H9 (cell line): Measurements from ENCODE around the gene RUNX2. TPM values are rescaled to one million over a fixed set of nuclear protein-coding genes. Genes with fewer than 3 reads are reported as not detected.

Source experiments
- DNase-seq: peaks from one replicate; pipeline ENCODE4 v3.0.0-alpha.2; 2017
- H2AFZ ChIP-seq: one replicate; pipeline ENCODE4 v1.6.1; 2013; ENCODE audit warnings: mild to moderate bottlenecking, low read length, control low read depth, moderate library complexity
- H2AK5ac ChIP-seq: 2 replicates; pipeline ENCODE4 v1.6.1; 2013; ENCODE audit warnings: low read length, control low read depth, mixed read lengths; ENCODE audit not compliant: insufficient read length
- H2BK120ac ChIP-seq: one replicate; pipeline ENCODE4 v1.6.1; 2013; ENCODE audit warnings: low read depth, mild to moderate bottlenecking, low read length, control low read depth, inconsistent platforms; ENCODE audit not compliant: poor library complexity, severe bottlenecking
- H2BK12ac ChIP-seq: 2 replicates; pipeline ENCODE4 v1.6.1; 2013; ENCODE audit warnings: low read length, control low read depth, mixed read lengths, low read depth; ENCODE audit not compliant: insufficient read length
- H2BK15ac ChIP-seq: 2 replicates; pipeline ENCODE4 v1.6.1; 2013; ENCODE audit warnings: low read depth, low read length, control low read depth
- H2BK20ac ChIP-seq: one replicate; pipeline ENCODE4 v1.6.1; 2013; ENCODE audit warnings: low read depth, mild to moderate bottlenecking, low read length, control low read depth, inconsistent platforms; ENCODE audit not compliant: poor library complexity, severe bottlenecking
- H2BK5ac ChIP-seq: 2 replicates; pipeline ENCODE4 v1.6.1; 2013; ENCODE audit warnings: low read length, control low read depth, mixed read lengths; ENCODE audit not compliant: insufficient read length
- H3K14ac ChIP-seq: 2 replicates; pipeline ENCODE4 v1.6.1; 2013; ENCODE audit warnings: low read length, control low read depth; ENCODE audit not compliant: insufficient read depth
- H3K18ac ChIP-seq: 2 replicates; pipeline ENCODE4 v1.6.1; 2013; ENCODE audit warnings: low read depth, mild to moderate bottlenecking, mixed read lengths, low read length, control low read depth; ENCODE audit not compliant: insufficient read length
- H3K23ac ChIP-seq: 2 replicates; pipeline ENCODE4 v1.6.1; 2013; ENCODE audit warnings: low read length, control low read depth, mixed read lengths, low read depth; ENCODE audit not compliant: insufficient read length
- H3K23me2 ChIP-seq: 2 replicates; pipeline ENCODE4 v1.6.1; 2013; ENCODE audit warnings: low read depth, mild to moderate bottlenecking, mixed read lengths, low read length, control low read depth; ENCODE audit not compliant: insufficient read length, poor library complexity, severe bottlenecking
- H3K27ac ChIP-seq: 2 replicates; pipeline ENCODE4 v1.5.1; 2013; ENCODE audit warnings: low read length, control low read depth, mixed read lengths, low read depth; ENCODE audit not compliant: insufficient read length
- H3K27me3 ChIP-seq: 2 replicates; pipeline ENCODE4 v1.6.1; 2013; ENCODE audit warnings: low read length, control low read depth, inconsistent platforms; ENCODE audit not compliant: insufficient read depth
- H3K4ac ChIP-seq: 2 replicates; pipeline ENCODE4 v1.6.1; 2013; ENCODE audit warnings: low read depth, mild to moderate bottlenecking, control low read depth, inconsistent platforms, low read length, moderate library complexity
- H3K4me1 ChIP-seq: 2 replicates; pipeline ENCODE4 v1.6.1; 2013; ENCODE audit warnings: low read length, control low read depth, inconsistent platforms; ENCODE audit not compliant: insufficient read depth
- H3K4me2 ChIP-seq: 2 replicates; pipeline ENCODE4 v1.6.1; 2013; ENCODE audit warnings: low read length, control low read depth, mixed read lengths; ENCODE audit not compliant: insufficient read length, insufficient read depth
- H3K56ac ChIP-seq: 2 replicates; pipeline ENCODE4 v1.6.1; 2013; ENCODE audit warnings: low read depth, mild to moderate bottlenecking, mixed read lengths, low read length, control low read depth; ENCODE audit not compliant: insufficient read length
- H3K79me1 ChIP-seq: 2 replicates; pipeline ENCODE4 v1.6.1; 2013; ENCODE audit warnings: low read depth, mild to moderate bottlenecking, moderate library complexity, low read length, control low read depth, inconsistent platforms; ENCODE audit not compliant: insufficient read depth, poor library complexity, severe bottlenecking
- H3K79me2 ChIP-seq: 2 replicates; pipeline ENCODE4 v1.6.1; 2013; ENCODE audit warnings: low read length, control low read depth, inconsistent platforms; ENCODE audit not compliant: insufficient read depth
- H3K9ac ChIP-seq: 2 replicates; pipeline ENCODE4 v1.6.1; 2013; ENCODE audit warnings: low read length, control low read depth, mixed read lengths; ENCODE audit not compliant: insufficient read length; ENCODE audit errors: extremely low read depth
- H3K9me3 ChIP-seq: one replicate; pipeline ENCODE4 v1.6.1; 2013; ENCODE audit warnings: low read depth, low read length, inconsistent platforms; ENCODE audit not compliant: control insufficient read depth
- H3T11ph ChIP-seq: one replicate; pipeline ENCODE4 v1.6.1; 2013; ENCODE audit warnings: mild to moderate bottlenecking, low read length, control low read depth, inconsistent platforms
- H4K20me1 ChIP-seq: one replicate; pipeline ENCODE4 v1.6.1; 2013; ENCODE audit not compliant: control insufficient read depth, insufficient read length, insufficient read depth
- H4K5ac ChIP-seq: 2 replicates; pipeline ENCODE4 v1.6.1; 2013; ENCODE audit warnings: low read depth, mild to moderate bottlenecking, mixed read lengths, low read length, control low read depth; ENCODE audit not compliant: insufficient read length
- H4K8ac ChIP-seq: replicated peaks from 2 replicates; pipeline ENCODE4 v1.6.1; 2013; ENCODE audit warnings: low read length, control low read depth, mixed read lengths, low read depth; ENCODE audit not compliant: insufficient read length
- H4K91ac ChIP-seq: 2 replicates; pipeline ENCODE4 v1.6.1; 2013; ENCODE audit warnings: low read depth, mild to moderate bottlenecking, moderate library complexity, mixed read lengths, low read length, control low read depth; ENCODE audit not compliant: insufficient read length
- H3K27ac Mint-ChIP-seq, 3 experiments: 2 replicates in 2 of 3; 3 replicates in 1 of 3; pipeline ENCODE4 v1.8.0; 2020 to 2021; ENCODE audit warnings: mixed read lengths in 3 of 3, mild to moderate bottlenecking in 1 of 3, moderate library complexity in 1 of 3
- H3K27me3 Mint-ChIP-seq: 2 replicates; pipeline ENCODE4 v1.8.0; 2021; ENCODE audit warnings: low read depth, mild to moderate bottlenecking, moderate library complexity, mixed read lengths
- H3K36me3 Mint-ChIP-seq, 3 experiments: 2 replicates in 2 of 3; 3 replicates in 1 of 3; pipeline ENCODE4 v1.8.0; 2020 to 2021; ENCODE audit warnings: low read depth in 3 of 3, mixed read lengths in 3 of 3; ENCODE audit not compliant: insufficient read depth in 1 of 3
- H3K4me1 Mint-ChIP-seq, 2 experiments: 2 replicates each; pipeline ENCODE4 v1.8.0; 2020; ENCODE audit warnings: mixed read lengths in 2 of 2
- H3K4me3 Mint-ChIP-seq, 2 experiments: 2 replicates in 1 of 2; 3 replicates in 1 of 2; pipeline ENCODE4 v1.8.0; 2020 to 2021; ENCODE audit warnings: mild to moderate bottlenecking in 2 of 2, mixed read lengths in 2 of 2, moderate library complexity in 1 of 2
- H3K9me3 Mint-ChIP-seq, 2 experiments: 2 replicates in 1 of 2; 3 replicates in 1 of 2; pipeline ENCODE4 v1.8.0; 2020; ENCODE audit warnings: mild to moderate bottlenecking in 2 of 2, mixed read lengths in 2 of 2, moderate library complexity in 1 of 2
- WGBS: extraction: QIAGEN DNeasy Blood & Tissue Kit; methylation state at CpG from one replicate; pipeline ENCODE4 v1.1.7; 2013; ENCODE audit warnings: missing lambda C conversion rate, low lambda C conversion rate, mixed read lengths; ENCODE audit not compliant: insufficient read length; ENCODE audit errors: extremely low coverage; 5-methylcytosine and 5-hydroxymethylcytosine counted together
- total RNA-seq: library from RNA; stranded (reverse); gene quantifications from 2 replicates; pipeline ENCODE4 v1.2.1, GENCODE V29; 2021
- TF ChIP-seq, protein P1 (sequence below): fragments of 200-600 bp; sonication (generic); conservative IDR thresholded peaks from 3 replicates; pipeline ENCODE4 v1.8.0; 2021; ENCODE audit warnings: antibody characterized with exemption, mild to moderate bottlenecking

The RUNX2 gene
- total RNA-seq, 1 experiment from 2014 or later = 0.15 TPM

DNA sequence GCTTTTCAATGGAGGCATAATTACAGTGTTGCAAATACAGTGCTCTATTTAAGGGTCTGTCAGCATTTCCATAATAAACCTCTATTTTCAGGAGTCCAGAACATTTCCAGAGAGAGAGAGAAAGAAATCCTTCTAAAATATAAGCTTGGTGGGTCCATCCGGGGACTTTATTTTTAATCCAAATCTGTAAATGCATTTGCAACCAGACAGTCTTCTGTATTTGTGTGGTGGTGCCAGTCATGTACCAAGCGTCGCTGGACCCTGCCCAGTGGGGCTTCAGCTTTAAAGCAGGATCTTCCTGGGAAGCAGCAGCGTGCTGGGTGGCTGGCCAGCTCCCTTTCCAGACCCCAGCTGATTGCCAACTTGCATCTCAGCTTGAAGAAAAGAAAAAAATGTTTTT, 306.1 kb downstream of the RUNX2 start:
- H3K27me3 ChIP-seq = no peaks in the 10 kb centered on the region
- no peak overlapping the region for H2BK120ac ChIP-seq
- H3K36me3 Mint-ChIP-seq = no peaks in the 10 kb centered on the region
- no peak overlapping the region for H3K27ac ChIP-seq
- H3K79me1 ChIP-seq = no peaks in the 10 kb centered on the region
- H3K27me3 Mint-ChIP-seq = peaks cover 2% of the 10 kb centered on the region; the same call in 1 of the 2 replicates
- no peaks in the 10 kb centered on the region for H4K20me1 ChIP-seq
- H3K18ac ChIP-seq = no peak overlapping the region
- H3T11ph ChIP-seq = no peak overlapping the region
- no peak overlapping the region for H3K4me3 Mint-ChIP-seq
- H3K23me2 ChIP-seq = no peaks in the 10 kb centered on the region
- DNase-seq = no peak
- H3K4me1 ChIP-seq = no peaks in the 10 kb centered on the region
- no peak overlapping the region for H2BK5ac ChIP-seq
- H3K9me3 ChIP-seq = no peaks in the 10 kb centered on the region
- H3K56ac ChIP-seq = no peak overlapping the region
- no peak overlapping the region for H3K14ac ChIP-seq
- no peak overlapping the region for H3K23ac ChIP-seq
- H2BK12ac ChIP-seq = no peak overlapping the region
- no peak overlapping the region for H3K27ac Mint-ChIP-seq
- H4K91ac ChIP-seq = no peak overlapping the region
- WGBS = no CpG with 5 or more reads among the region's 4 CpGs
- no peak overlapping the region for H2BK15ac ChIP-seq
- H3K4ac ChIP-seq = no peak overlapping the region
- H2AFZ ChIP-seq = no peak overlapping the region
- no peak overlapping the region for H3K9ac ChIP-seq
- H2BK20ac ChIP-seq = no peak overlapping the region
- no peaks in the 10 kb centered on the region for H3K79me2 ChIP-seq
- no peaks in the 10 kb centered on the region for H3K9me3 Mint-ChIP-seq
- no peak overlapping the region for H2AK5ac ChIP-seq
- no peak overlapping the region for H4K8ac ChIP-seq
- no peak overlapping the region for H3K4me2 ChIP-seq
- no peak overlapping the region for H4K5ac ChIP-seq
- peaks cover 0 to 10% of the 10 kb centered on the region in 2 experiments; a peak in 2 of 4 replicates for H3K4me1 Mint-ChIP-seq
- TF ChIP-seq, protein P1, sequence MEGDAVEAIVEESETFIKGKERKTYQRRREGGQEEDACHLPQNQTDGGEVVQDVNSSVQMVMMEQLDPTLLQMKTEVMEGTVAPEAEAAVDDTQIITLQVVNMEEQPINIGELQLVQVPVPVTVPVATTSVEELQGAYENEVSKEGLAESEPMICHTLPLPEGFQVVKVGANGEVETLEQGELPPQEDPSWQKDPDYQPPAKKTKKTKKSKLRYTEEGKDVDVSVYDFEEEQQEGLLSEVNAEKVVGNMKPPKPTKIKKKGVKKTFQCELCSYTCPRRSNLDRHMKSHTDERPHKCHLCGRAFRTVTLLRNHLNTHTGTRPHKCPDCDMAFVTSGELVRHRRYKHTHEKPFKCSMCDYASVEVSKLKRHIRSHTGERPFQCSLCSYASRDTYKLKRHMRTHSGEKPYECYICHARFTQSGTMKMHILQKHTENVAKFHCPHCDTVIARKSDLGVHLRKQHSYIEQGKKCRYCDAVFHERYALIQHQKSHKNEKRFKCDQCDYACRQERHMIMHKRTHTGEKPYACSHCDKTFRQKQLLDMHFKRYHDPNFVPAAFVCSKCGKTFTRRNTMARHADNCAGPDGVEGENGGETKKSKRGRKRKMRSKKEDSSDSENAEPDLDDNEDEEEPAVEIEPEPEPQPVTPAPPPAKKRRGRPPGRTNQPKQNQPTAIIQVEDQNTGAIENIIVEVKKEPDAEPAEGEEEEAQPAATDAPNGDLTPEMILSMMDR = no peak
